Fibroblast of skin of right quadriceps (primary cell): ENCODE data around the gene GNAI2.
"Not testable (repeated sequence)": the region's sequence is repeated elsewhere in the genome, so short reads cannot be mapped to it uniquely, and the experiment has no call there.

Experiments used
- DNase-seq: peaks from one replicate; pipeline ENCODE4 v3.0.0-alpha.2; 2013

Gene GNAI2

DNA sequence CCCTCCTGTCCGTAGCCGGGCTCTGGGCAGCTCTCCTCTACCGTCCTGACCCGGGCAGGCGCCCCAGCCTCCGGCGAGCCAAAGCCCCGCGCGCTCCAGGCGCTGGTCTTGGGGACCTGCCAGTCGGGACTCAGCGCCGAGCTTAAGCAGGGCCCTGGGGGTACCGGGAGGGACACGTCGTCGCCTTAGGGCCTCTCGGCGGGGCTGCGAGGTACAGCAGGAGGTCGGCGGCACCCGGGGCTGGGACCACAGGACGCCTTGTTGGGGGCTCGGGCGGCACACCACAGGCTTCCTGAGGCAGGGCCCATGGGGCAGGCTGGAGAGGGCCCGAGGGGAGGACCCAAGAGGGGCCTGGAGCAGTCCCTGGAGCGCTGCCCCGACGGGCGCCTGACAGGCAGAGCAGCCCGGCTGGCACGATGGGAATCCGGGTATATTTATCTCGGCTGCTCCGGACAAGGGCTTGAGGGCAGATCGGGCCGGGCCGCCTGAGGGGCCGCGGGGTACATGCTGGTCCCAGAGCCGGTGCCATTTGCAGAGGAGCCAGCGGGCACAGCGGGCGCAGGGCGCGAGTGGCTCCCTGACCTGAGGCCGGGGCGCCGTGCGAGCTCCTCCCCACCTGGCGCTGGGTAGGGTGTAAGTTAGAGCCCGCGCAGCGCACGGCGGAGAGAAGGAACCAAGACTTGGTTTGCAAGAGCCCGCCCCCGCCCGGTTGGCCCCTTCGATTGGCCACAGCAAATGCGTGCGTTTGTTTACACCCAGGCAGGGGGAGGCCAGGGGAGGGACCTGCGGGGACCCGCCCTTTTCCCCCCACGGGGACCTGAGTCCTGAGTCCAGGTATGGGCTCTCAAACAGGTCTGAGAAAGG, 30.4 kb upstream of the GNAI2 start:
- no peak for DNase-seq

DNA sequence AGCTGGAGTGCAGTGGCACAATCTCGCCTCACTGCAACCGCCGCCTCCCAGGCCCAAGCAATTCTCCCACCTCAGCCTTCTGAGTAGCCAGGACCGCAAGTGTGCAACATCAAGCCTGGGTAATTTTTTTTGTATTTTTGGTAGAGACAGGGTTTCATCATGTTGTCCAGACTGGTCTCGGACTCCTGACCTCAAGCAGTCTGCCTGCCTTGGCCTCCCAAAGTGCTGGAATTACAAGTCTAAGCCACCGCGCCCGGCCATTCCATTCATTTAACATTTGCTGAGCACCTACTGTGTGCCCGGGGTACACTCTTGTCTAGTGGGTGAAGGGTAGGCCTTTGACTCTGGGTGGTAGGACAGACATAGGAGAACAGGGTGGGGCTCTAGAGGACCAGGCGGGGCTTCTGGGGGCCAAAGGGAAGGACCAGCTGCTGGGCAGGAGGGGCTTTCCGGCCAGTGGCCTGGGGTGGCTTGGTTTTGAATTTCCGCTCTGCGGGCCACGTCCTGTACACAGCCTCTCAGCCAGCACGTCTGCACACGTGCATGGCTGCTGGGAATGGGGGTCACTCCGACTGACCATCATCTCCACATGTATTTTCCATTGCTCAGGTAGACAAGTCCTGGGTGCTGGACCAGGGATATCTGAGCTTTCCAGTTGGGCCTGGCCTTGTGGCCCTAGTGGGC, 28.5 kb upstream of the GNAI2 start:
- DNase-seq, result no peak

DNA sequence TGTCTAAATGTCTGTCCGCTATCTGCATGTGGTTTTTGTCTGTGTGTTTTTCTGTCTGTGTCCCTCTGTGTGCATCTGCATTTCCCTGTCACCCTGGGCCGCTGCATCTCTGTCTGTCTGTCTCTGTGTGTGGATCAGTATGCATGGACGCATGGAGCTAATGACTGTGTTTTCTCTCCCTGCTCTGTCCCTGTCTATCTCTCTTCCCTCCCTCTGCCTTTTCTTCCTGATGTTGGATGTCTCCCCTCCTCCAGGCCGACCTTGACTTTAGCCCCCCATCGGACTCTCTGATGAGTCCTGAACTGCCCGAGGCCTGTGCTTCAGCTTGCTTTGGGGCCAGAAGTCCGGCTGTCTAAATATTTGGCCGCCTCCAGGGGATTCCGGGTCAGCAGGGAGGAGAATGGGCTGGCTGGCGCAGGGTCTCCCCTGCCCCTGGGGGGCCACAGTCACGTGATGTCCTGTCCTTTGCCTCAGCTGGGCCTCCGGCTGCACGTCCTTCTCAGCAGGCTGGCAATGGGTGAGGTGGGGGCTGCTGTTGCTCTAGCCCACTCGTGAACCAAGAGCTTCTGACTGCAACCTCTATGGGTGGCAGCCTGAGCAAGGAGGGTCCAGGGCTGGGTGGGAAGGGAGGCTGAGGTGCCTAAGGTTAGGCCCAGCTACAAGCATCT, 27.2 kb upstream of the GNAI2 start:
- DNase-seq, result no peak

DNA sequence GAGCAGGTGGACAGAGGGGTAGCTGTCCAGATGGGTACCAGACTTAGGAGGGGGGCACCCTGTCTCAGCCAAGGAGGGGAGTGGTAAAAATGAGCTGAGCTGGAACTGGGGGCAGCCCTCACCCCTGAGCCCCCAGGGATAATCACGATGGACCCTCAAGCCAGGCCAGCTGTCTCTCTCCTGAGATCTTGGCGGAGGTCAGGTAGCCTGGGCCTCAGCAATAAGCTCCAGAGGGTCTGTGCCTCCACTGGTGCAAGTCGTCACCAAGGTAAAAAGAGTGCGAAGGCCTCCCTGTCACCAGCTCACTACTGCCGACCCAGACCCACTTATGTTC, 25.9 kb upstream of the GNAI2 start:
- no peak for DNase-seq

DNA sequence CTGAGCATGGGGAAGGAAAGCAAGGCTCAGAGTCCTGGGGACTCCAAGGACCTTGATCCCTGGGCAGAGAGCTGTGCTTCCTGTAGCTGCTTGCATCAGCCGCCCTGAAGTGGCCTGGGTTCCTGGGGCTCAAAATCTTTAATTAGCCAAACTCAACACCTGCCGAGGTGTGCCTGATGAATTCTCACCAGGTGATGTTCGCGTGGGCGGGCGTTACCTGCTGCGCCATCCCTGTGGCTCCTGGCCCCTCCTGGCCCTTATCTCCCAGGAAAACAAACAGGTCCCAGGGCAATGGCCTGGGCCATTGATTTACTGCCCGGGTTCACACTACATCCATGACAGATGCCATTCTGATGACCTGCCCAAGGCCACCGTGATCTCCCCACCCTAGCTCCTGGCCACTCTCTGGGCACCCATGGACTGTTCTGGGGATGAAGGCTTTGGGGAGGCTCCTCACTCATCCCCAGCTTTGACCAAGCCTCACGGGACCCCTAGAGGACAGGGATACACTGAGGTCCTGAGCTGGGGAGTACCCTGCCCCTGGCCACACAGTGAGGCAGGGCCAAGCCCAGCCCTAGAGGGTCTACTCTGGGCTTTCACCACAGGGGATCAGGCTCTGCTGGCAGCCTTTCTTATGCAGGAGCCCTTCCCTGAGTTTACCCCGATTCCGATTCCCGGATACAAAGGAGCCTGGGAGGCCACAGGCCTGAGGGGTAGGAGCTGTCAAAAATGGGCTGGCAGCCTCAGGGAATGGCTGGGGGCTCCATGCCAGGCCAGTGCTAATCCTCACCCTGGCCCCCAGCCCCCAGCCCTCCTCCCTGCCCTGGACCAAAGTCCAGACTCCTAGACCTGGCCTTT, 25.3 kb upstream of the GNAI2 start:
- no peak for DNase-seq

DNA sequence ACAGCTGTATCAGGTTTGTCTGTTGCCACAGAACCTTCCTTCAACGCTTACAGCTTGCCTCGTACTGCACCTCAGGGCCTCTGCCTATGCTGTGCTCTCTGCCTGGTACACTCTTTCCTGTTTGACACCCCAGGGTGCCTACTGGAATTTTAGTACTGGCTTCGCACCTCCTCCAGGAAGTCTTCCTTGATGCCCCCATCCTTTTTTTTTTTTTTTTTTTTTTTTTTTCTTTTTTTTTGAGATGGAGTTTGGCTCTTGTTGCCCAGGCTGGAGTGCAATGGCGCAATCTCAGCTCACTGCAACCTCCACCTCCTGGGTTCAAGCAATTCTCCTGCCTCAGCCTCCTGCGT, 24.7 kb upstream of the GNAI2 start:
- DNase-seq, result not testable (repeated sequence)

DNA sequence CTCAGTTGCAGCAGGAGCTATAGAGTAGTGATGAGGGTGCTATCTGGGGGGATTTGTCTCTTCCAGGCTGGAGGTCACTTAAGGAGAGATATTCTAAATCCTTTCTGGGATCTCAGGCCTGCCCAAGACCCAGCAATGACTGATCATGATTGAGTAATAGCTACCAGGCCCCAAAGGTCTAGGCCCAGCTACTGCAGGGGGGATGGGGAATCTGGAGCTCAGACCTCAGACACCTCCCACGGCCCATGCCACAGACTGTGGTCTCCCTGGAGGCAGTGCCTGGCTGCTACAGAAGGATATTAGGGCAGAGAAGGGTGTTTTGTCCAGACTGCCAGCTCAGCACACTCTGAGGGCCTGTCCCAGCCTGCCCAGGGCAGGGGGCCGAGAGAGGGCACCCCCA, 24.1 kb upstream of the GNAI2 start:
- peak; percentile 53 for DNase-seq

DNA sequence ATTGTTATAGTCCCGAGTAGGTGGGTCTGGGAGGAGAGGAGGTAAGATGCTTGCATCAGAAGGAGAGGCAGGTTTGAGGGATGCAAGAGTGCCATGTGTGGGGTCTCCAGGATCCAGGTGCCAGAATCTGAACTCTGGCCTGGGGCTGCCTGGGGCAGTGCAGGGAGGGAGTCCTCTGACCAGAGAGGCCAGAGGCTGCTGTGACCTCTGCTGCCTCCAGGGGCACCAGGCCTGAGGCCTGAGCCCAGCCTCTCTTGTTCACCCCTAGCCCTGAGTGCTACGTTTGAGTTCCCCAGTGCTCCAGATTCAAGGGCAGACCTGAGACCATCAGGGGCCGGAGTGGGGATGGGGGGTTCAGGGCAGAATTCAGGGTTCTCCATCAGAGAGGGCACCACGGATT, 23.5 kb upstream of the GNAI2 start:
- DNase-seq, result no peak

DNA sequence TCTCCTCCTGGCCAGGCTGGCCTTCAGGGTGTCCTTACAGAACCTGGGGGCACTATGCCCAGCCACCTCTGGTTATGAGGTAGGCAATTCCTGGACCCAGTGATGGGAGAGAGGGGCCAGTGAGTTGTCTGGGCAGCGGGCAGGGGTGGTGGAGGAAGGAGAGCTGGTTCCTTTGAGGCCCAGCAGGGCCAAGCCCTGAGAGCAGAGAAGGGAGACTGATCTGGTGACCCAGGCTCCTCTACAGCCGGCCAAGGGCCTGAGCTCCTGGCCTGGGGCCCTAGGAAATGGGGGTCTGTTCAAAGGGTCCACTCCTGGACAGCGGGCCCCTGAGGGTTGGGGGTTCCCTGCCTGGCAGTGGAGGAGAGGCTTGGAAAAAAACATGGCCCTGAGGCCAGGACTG, 23.0 kb upstream of the GNAI2 start:
- DNase-seq, result no peak

DNA sequence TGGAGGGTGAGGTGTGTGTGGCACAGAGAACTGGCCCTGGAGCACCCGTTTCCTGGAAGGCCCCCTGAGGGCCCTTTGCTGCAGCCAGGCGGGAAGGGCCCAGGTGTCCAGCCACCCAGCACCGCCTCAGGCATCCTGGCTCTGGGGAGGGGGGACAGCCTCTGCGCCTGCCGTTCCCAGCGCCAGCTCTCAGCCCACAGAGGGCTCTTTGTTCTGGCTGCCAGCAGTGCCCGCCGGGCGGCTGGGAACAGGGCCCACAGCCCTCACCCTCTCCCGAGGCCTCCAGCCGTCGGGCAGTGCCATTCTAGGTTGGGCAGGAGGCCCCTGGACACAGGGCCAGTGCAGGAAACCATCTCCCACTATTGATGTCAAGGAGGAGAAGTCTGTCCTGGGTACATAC, 22.6 kb upstream of the GNAI2 start:
- no peak for DNase-seq

DNA sequence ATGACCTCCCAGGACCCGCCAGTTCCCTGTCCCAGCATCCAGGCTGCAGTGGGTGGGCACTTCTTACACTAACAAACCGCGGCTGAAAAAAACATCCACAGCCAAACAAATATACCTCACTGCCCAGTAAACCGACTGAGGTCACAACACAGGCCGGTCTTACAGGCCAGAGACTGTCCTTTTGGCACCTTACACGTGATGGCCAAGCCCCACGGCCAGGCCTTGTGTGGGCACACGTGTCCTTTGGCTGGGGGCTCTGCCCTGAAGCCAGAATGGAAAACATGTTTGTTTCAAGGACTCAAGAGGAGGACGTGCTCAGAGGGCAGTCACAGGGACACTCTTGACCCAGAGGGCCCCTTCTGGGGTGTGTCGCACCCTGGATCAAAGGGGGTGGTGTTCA, 21.2 kb upstream of the GNAI2 start:
- DNase-seq, result no peak

DNA sequence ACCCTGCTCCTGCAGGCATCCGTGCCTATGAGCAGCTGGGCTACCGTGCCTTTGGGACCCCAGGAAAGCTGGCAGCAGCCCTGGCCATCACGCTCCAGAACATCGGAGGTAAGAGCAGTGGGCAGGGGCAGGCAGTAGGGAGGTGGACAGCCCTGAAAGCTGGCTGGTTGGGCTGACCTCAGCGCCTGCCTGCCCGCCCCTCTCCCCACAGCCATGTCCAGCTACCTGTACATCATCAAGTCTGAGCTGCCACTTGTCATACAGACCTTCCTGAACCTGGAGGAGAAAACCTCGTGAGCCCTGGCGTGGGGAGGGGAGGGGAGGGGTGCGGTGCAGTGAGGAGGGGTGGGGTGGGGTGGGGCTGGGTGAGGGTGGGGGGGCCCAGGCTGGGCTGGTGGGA, 20.5 kb upstream of the GNAI2 start:
- no peak for DNase-seq

DNA sequence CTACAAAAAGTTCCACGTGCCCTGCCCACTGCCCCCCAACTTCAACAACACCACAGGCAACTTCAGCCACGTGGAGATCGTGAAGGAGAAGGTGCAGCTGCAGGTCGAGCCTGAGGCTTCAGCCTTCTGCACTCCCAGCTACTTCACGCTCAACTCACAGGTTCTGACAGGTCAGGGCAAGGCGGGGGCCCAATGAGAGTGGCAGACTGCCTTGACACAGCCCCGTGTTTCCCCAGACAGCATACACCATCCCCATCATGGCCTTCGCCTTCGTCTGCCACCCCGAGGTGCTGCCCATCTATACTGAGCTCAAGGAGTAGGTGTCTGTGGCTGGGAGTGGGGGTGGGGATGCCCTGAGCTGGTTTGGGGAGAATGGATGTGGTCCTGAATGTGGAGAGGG, 18.3 kb upstream of the GNAI2 start:
- DNase-seq, result no peak

DNA sequence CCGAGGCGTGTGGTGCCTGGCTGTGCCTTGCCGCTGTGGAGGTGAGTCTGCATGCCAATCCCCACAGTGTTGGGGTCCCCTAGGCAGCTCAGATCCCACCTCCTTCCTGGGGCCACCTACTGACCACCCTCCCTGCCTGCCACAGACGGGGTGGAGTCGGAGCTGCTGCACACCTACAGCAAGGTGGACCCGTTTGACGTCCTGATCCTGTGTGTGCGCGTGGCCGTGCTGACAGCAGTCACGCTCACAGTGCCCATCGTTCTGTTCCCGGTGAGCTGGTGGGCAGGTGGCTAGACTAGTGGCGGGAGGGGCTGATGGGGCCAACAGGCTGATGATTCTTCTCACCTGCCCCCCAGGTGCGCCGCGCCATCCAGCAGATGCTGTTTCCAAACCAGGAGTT, 17.6 kb upstream of the GNAI2 start:
- DNase-seq, result no peak

DNA sequence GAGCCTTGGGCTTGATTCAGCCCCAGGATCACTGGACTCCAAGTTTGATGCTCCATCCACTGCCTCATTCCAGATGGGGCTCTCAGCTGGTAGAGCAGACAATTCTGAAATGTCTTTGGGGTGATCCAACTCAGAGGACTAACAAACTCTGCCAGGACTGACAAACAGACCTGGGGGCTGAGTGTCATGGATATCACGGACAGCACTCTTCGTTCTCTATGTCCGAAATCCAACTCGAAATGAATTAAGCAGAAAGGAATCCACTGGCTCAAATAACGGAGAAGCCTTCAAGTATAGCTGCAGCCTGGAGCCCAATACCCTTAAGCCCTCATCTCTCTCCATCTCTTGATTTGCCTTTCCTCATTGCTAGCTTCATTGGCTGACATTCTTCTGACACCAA, 16.7 kb upstream of the GNAI2 start:
- no peak for DNase-seq

DNA sequence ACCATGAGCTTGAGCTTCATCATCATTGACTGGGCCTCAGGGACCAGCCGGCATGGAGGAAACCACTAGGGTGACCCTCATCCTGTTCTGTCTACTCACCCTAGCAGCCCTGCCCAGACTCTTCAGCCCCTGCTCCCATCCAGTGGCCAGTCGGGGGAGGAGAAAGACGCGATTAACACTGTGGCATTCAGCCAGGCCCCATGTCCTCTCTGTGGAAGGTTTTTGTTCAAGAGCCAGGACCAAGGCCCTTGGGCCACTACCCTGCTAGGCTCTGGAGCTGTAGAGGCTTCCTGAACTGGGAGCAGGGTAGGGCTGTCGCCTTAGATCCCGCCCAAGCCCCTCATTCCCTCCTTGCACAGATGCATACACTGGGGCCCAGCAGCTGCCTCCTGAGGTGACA, 15.9 kb upstream of the GNAI2 start:
- no peak for DNase-seq

DNA sequence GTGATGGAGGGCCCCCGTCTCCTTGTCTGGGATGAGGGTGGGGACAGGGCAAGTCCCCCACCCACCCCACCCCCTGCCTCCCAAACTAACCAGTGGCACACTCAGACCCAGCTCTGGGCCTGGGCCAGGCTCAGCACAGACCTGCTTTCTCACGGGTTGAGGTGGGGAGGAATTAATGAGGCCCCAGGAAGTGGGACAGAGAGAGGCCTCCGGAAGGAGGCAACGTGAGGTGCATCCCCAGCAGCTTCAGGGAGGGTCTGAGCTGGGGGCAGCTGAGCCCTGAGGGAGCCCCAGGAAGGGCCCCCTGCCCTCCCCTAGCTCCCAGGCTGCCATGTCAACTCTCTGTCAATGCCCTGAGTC, 15.0 kb upstream of the GNAI2 start:
- no peak for DNase-seq

DNA sequence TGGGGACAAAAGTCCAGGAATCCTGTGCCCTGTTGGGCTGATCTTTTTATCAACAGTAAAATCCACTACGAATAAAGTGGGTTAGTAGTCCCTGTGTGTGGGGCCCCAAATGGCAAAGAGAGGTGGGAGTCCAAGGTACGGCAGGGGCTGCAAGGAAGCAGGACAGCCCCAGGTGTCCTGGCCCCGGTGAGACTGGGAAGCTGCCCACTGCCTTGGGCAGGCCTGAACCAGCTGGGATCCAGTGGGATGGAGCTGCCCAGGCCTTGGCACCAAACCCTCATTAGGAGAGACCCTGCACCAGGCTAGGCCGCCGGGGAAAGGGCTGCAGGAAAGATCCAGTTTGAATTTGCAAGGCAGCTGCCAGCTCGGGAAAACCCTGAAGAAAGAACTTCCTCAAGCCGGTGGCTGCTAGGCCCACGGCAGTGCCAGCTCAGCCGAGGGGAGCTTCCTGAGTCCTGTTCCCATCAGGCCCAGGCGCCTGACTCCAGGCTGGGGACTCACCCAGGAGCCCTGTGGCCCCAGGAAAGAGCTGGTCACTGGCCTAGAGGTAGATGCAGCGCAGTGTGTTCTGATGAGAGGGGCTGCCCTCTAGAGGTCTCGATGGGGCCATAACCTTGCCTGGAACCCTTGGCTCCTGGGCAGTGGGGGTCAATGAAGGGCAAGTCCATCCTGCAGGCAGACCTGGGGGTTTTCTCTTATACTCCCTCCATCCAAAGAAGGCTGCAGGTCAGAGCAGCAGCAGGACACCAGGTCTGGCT, 14.4 kb upstream of the GNAI2 start:
- DNase-seq, result no peak

DNA sequence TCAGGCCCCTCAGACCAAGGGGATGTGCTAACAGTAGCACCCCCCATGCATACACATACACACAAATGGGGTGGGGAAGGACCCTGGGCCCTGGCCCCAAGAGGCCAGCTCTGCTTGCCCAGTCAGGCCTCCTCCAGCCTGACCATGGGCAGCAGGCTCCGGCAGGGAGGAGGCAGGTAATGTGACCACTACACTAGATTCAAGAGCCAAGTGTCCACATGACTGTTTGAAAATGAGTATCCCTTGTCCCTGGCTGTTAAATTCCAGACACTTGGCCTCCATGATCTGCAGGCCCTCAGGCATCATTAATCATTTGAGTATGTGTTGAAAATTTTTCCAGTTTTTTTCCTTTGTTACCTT, 13.9 kb upstream of the GNAI2 start:
- no peak for DNase-seq

DNA sequence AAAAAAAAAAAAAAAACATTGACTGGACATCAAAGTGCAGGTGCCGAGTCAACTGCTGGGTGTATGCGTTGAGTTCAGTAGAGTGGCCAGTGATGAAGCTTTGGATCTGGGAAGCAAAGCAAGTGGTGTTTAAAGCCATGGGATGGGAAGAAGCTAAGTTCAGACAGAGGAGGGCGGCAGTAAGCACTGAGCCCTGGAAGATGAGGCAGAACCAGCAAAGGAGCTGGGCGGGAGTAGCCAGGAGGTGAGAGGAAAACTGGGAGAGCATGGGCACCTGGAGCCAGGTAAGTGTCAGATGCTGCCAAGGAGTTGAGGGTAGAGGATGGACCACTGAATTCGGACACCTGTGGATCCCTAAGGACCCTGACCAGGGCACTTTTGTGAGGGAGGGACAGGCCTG, 11.4 kb upstream of the GNAI2 start:
- no peak for DNase-seq

DNA sequence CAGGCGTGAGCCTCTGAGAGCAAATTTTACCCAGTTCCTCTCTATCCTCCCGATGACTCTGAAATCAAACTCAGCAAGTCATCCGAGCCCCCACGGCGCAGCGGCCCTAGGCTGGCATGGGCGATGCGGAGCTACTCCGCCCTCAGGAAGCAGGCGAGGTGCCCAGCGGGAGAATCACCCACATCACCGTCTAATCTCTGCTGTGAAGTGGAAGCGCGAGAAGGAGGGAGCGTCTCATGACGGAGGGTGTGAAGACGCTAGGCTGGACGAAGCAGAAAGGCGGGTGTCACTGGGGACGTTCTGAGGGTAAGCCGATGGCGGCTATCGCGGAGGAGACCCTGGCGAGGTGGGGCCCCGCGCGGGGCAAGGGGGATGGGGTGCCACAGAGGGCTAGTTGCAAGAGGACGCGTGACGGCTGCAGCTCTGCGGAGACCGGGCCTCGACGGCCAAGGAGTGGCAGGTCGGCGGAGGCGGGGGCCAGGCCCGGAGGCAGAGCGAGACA, 9.1 kb upstream of the GNAI2 start:
- no peak for DNase-seq

DNA sequence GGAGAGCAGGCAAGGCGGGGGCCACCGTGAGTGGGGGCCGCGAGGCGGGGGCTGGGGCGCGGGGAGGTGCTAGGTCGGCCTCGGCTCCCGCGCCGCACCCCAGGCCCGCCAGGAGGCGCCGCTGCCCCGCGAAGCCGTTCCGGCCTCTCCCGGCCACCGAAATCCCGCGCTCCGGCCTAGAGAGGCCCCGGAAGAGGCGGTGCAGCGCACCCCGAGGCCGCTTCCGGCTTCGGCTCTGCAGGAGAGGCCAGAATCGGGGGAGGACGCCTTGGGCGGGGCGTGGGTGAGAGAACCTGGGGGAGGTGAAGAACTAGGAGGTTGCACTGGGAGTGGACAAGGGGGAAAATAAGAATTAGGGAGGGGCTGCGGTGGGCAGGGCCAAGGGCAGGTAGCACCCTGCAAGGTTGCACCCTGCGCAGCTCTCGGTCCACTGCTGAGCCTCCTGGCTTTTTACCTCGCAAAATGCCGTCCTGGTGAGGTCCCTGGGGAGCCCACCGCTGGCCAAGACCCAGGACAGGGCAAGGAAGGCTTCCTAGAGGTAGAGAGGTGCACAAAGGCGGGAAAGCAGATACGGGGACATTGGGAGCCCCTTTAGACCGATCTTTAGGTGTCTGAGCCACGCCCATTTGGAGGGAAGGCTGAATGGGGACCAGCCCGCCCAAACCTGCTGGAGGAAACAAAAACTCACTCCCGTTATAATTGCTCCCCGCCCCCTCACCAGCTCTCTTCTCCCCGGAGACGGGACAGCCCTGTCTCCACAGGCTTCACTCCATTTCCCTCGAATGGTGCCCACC, 8.4 kb upstream of the GNAI2 start:
- DNase-seq, result peak; percentile 90
